GM21515 (cell line): ENCODE results near the gene CCR4.
"Not testable (repeated sequence)": the region's sequence is repeated elsewhere in the genome, so short reads cannot be mapped to it uniquely, and the experiment has no call there.

ENCODE experiments used
- ATAC-seq: cut with Tn5 transposase; IDR thresholded peaks from one replicate; pipeline ENCODE4 v1.9.1; 2021; ENCODE audit not compliant: unreplicated experiment

Gene CCR4

DNA sequence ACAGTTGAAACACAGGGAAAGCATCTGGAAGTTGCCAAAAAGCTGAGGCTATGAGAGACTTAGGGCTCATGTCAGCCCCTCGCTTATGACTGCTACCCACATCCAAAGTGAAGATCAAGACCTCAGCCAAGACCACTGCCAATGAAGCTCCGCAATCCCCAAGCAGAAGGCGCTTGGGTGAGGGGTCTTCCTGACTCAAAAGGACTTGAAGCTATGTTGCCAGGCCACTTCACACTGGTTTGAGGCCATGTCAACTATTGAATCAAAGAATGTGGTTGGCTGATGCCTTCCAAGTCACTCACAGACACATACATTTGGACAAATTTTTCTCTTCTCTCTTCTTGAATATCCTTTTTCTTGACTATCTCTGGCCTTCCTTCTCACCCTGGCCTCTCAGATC is 928 bp upstream of the CCR4 start:
- no peak for ATAC-seq

DNA sequence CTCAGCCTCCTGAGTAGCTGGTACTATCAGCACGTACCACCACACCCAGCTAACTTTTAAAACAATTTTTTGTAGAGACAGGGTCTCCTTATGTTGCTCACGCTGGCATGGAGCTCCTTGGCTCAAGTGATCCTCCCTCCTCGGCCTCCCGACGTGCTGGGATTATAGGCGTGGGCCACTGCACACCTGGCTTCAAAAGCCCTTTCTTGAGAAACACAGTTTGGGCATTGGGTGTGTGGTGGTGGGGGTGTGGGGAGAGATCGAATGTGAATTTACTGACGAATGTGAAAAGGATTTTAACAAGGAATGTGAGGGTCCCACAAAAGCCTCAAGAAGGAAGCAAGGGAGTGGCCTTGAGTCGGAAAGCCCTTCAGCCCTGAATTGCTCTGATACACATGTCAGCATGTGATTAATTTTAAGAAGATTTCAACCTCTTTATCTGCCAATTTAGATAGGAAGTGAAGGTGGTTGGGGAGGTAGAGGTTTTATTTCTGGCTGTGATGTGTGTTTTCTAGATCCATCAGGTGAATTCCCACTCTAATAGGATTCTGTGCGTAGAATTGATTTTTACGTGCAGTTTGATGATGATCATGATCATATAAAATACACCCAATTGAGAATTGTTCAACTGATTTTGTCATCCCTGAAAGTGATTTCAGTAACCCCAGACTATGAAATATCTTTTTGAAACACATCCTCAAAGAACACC is 1.1 kb downstream of the CCR4 start:
- ATAC-seq: no peak

DNA sequence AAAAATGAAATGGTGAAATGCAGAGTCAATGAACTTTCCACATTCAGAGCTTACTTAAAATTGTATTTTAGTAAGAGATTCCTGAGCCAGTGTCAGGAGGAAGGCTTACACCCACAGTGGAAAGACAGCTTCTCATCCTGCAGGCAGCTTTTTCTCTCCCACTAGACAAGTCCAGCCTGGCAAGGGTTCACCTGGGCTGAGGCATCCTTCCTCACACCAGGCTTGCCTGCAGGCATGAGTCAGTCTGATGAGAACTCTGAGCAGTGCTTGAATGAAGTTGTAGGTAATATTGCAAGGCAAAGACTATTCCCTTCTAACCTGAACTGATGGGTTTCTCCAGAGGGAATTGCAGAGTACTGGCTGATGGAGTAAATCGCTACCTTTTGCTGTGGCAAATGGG is 3.1 kb downstream of the CCR4 start:
- ATAC-seq: no peak

DNA sequence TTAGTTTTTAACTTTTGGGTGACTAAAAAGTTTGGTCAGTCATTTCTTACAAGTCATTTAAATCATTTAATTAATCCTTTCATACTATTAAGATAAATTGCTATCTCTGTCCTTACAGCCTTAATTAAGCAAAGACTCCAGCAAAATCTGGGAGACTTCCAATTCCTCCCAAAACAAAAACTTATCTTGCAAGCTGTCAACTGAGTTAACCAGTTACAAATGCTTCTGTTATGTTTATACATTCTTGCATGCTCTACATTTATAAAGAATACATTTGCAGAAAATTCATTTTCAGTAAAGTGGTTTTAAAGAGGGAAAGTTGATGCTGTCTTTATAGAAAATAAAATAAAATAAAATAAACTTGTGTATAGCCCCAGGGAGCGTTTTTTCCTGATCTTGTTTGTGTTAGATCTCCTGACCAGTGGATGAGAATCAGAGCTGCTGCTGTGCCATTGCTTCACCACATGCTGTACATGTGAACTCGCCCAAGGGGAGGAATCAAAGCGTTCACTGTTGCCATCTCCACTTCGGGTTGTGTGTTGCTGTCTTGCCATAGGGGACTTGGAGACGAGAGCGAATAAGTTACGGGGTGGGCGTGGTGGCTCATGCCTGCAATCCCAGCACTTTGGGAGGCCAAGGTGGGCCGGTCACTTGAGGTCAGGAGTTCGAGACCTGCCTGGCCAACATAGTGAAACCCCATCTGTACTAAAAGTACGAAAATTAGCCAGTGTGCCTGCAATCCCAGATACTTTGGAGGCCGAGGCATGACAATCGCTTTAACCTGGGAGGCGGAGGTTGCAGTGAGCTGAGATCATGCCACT is 5.5 kb downstream of the CCR4 start:
- ATAC-seq: no peak

DNA sequence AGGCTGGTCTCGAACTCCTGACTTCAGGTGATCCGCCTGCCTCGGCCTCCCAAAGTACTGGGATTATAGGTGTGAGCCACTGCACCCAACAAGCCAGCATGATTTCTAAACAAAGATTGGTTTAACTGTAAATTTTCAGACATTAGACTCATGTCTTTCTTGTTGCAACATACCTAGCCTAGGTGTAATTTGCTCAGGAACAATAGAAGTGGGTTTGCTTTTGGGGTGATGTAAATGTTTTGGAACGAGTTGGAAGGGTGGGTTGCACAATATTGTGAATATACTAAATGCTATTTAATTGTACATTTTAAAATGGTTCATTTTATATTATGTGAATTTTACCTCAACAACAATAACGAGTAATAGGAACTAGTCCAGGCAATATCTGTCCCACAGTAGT is 7.1 kb downstream of the CCR4 start:
- no peak for ATAC-seq

DNA sequence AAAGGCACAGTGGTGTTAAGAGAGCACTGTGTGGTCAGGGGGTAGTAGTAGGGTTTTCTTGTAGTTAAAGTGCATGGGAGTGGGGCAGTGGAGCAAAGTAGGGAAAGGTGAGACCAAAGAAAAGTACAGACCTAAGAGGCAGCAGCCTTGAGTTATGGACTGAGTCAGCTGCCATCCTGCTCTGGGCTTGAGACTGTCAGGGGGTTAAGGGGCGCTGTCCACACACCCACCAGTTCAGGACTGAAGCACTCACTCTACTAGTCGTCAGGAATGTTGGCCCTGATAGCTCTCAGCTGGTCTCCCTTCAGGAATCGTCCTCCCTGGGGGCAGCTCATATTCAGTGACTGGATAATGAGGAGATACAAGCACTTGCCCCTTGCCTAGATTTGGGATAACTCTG is 7.9 kb downstream of the CCR4 start:
- ATAC-seq: no peak

DNA sequence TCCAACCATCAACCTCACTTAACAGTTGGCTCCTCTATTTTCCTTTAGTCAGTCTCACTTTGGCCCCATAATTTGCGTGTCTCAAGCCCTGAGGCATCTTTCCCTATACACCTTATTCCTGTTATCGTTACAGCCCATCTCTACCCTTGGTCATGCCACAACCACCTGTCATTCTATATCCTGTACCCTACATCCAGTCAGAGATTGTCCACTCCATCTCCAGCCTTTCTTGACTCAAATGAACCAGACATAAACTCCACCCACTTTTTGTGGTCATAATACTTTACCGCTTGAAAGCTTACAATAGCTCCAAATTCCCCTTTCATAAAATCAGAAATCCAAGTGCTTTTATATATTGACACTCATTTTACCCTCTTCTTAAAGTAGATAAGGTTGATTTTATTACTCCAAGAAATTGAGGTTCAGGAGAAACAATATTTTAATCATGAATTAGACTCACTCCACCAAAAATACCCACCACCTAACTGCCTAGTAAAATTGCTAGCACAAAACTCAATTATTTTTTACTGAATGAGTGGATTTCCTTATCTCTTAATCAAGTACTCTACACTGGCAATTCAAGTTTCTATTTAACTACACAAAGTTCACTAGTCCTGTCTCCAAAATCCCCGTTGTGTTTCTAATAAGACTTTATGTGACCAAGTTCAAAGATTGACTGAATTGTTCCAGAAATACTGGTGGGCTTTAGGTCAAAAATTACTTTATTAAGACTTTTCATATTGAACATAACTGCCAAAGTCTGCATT is 9.1 kb downstream of the CCR4 start:
- ATAC-seq: no peak

DNA sequence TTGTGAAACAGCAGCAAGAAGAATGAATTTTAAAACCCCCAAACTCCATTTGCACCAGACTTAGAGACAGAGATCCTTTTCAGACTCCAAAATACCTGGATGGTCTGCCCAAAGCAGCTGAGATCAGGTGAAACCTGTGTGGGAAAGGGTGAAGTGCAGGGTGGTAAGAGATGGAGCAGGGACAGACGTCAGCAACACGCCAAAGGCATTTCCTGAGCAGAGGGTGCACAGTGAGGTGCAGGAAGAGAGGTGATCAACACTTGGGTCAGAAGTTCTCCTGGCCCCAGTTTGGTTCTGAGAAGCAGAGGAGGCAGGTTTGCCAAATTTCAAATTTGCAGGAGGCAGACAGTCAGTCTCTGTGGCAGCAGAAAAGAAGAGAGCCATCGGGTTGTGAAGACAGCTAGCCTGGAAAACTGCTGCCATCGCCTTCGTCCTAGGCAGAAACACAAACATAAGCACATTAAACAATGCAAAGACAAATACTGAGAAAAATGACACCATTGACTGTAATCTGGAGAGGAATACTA is 9.8 kb downstream of the CCR4 start:
- ATAC-seq: no peak

DNA sequence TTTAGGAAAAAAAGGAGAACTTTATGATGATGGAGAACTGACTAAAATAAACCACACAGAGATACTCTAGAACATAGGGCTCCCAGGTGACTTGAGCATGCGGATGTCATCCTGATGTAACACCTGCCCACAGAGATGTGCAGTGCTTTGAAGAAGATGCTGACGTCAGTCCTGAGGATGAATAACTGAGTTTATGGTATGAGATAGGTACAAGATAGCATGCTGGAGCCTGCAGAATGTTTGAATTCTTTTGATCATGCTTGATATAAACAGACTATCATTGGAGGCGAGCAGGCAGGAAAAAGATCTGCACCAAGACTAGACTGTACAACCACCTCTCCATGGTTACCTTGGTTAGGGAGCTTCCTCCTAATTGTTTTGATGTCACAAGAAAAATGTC is 12.4 kb downstream of the CCR4 start:
- no peak for ATAC-seq

DNA sequence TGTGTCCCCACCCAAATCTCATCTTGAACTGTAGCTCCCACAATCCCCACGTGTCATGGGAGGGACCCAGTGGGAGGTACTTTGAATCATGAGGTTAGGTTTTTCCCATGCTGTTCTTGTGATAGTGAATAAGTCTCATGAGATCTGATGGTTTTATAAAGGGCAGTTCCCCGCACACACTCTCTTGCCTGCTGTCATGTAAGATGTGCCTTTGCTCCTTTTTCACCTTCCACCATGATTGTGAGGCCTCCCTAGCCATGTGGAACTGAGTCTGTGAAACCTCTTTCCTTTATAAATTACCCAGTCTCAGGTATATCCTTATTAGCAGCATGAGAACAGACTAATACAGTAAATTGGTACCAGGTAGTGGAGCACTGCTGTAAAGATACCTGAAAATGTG is 13.3 kb downstream of the CCR4 start:
- not testable (repeated sequence) for ATAC-seq

DNA sequence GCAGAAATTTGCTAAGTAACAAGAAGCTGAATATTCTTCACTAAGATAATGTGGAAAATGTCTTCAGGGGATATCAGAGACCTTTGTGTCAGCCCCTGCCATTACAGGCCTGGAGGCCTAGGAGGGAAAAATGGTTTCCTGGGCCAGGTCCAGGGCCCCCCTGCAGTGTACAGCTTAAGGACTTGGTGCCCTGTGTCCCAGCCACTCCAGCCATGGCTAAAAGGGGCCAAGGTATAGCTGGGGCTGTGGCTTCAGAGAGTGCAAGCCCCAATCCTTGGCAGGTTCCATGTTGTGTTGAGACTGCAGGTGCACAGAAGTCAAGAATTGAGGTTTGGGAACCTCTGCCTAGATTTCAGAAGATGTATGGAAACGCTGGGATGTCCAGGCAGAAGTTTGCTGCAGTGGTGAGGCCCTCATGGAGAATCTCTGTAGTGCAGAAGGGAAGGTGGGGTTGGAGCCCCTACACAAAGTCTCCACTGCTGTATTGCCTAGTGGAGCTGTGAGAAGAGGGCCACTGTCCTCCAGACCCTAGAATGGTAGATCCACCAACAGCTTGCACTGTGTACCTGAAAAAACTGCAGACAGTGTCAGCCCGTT is 14.3 kb downstream of the CCR4 start:
- not testable (repeated sequence) for ATAC-seq

DNA sequence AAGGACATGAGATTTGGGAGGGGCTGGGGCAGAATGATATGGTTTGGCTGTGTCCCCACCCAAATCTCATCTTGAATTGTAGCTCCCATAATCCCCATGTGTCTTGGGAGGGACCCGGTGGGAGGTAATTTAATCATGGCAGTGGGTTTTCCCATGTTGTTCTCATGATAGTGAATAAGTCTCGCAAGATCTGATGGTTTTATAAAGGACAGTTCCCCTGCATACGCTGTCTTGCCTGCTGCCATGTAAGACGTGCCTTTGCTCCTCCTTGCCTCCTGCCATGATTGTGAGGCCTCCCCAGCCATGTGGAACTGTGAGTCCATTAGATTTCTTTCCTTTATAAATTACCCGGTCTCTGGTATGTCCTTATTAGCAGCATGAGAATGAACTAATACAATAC is 15.2 kb downstream of the CCR4 start:
- ATAC-seq: not testable (repeated sequence)

DNA sequence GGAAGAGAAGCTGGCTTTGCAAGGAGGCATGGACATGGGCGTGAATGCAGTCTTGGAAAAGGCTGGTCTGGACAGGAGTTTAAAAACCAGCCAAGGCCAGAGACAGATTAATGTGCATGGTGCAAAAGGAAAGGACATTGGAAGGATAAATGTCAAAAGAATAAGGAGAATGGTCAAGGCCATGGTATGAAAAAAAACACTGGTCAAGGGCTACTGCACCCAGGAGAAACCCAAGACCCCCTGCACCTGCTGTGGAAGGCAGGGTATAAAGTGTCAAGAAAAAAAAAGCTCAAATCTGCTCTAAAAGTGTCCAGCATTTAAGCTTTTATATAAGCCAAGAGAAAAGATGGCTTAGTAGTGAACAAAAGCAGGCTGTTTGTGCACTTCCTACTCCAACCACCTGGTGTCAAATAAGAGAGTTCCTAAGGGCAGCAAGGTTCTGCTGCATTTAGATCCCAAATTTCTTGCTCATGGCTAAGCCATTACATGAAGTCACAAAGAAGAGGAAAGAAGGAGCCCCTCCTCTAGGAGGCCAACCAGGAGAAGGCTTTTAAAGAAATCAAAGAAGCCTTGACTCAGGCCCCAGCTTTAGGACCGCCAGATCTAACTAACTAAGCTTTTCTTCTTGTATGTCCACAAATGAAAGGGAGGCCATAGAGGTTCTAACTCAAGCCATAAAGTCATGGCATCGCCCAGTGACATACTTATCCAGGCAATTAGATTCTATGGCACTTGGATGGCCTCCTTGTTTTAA is 16.9 kb downstream of the CCR4 start:
- ATAC-seq: no peak

DNA sequence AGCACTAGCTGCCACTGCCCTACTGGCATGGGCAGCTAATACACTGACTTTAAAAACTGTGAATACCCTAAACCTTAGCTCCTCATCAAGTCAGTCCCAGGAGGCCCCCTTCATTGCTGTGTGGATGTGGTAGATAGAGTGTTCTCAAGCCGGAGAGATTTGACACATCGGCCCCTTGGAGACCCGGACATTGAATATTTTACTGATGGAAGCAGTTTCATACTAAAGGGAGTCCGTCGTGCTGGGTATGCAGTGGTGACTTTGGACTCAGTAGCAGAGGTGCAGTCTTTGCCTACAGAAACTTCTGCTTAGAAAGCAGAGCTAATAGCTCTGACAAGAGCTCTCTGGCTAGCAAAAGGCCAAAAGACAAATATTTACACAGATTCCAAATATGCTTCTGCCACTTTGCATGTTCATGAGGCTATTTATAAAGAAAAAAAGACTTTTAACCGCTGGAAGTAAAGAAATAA is 17.5 kb downstream of the CCR4 start:
- ATAC-seq: no peak

DNA sequence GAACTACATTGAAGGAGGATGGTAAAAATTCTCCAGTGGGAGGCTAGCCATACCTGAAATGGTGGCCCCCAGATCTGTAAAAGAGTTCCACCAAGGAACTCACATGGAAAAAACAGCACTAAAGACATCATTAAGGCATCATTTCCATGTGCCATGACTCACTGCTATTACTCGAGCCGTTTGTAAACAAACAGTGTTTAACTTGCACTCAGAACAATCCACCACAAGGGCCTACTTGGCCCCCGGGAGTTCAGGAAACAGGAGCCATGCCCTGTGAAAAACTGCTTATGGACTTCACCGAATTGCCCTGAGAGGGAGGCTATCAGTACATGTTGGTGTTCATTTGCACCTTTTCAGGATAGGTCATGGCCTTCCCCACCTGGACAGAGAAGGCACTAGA is 18.2 kb downstream of the CCR4 start:
- no peak for ATAC-seq

DNA sequence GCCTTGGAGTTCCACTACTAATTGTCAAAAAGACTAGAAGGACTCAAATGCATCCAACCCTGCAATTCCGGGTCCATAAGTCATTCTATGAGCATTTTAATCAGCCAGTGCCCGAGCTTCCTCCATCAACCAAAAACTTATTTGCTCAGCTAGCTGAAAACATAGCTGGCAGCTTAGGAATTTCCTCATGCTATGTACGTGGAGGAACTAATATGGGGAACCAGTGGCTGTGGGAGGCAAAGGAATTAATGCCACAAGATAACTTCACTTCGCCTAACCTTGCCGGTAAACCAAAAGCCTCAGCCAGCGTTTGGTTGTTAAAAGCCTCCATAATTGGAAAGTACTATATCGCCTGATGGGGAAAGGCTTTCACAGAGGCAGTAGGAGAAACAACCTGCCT is 19.8 kb downstream of the CCR4 start:
- not testable (repeated sequence) for ATAC-seq

DNA sequence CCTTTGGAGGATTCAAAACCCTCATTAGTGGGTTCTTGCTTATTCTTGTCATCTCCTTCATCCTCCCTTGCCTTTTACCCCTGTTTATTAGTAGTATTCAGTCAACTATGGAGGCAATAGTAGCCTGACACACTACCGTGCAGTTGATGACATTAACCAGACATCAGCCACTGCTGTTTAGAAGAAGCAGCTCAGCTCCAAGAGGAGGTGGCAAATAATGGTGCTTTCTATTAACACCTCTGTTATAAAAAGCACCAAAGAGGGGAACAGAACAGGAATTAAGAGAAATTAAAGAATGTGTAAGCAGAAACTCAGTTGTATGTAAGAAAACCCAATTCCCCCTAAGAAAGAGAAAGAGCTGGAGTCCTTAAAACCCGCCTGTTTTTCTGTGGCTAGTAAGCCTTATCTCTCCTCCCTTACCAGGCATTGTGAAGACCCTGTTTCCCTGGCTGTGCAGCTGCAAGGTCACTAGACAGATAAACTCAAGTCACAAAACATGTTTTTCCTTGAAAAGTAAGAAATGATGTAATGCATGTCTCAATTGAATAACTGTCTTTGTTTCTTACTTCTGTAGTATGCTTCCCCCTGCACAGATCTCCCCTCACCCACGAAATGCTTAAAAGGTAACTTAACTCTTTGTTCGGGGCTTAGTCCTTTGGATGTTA is 21.2 kb downstream of the CCR4 start:
- ATAC-seq: no peak

DNA sequence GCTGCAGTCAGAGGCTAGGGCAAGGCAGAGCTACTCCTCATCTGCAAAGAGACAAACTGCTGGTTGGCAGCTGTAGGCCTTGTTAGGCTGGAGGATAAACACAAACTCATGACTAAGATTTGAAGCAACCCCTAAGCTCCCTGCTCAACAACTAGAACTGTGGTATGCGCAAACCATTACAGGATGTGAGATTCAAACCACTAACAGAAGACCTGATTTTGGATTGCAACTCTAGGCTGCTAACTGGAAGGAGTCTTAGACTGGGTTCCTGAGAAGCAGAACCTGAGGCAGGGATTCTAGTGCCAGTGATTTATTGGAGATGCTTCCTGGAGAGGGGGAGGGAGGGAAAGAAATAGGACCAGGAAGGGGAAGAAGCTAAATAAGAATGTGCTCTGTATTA is 22.5 kb downstream of the CCR4 start:
- ATAC-seq: peak; percentile 83

DNA sequence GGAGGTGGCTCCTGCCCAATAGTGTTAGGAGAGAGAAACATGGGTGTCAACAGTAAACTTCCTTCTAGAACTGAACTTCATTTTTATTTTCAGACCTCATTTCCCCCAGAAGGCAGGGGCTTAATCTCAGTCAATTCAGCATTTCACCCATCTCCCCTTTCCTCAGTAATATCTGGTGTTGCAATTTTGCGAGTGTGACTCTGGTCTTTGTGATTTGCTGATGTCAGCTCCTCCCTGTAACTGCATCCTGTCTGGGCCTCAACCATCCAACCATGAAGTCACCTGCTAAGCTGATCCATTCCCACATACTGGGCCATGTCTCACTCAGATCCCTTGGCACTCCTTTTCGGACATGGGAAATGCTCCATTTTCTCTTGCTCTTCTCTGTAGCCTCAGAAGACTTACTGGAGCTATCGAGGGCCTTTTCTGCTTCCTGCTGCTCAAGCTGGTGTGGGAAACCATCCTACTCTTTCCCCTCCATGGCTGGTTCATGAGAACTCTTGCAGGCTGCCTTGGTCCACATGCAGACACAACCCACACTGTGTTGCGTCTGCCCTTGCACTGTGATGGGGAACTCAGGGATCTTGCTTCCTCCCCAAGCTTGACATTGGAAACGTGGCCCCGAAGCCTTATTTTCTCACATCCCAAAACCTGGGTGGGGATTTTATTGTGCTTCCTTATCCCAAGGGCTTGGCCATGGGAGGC is 24.6 kb downstream of the CCR4 start:
- ATAC-seq: no peak
